Endodermal cell (in vitro differentiated cells): ENCODE data around the gene MYO16. TPM values are rescaled to one million over a fixed set of nuclear protein-coding genes. Genes with fewer than 3 reads are reported as not detected.

ENCODE experiments used
- DNase-seq: peaks from one replicate; pipeline ENCODE4 v3.0.0-alpha.2; 2017
- H3K27ac ChIP-seq: 2 replicates; pipeline ENCODE4 v1.5.1; 2013; ENCODE audit warnings: mild to moderate bottlenecking, low read depth, low read length, moderate library complexity
- H3K27me3 ChIP-seq: 2 replicates; pipeline ENCODE4 v1.6.1; 2013; ENCODE audit warnings: mild to moderate bottlenecking, low read length, moderate library complexity; ENCODE audit not compliant: insufficient read depth, control insufficient read depth, poor library complexity, severe bottlenecking
- H3K36me3 ChIP-seq: 2 replicates; pipeline ENCODE4 v1.7.0; 2013; ENCODE audit warnings: mild to moderate bottlenecking, low read length, moderate library complexity; ENCODE audit not compliant: control insufficient read depth, insufficient read depth
- H3K4me1 ChIP-seq: one replicate; pipeline ENCODE4 v1.7.0; 2013; ENCODE audit warnings: low read length; ENCODE audit not compliant: control insufficient read depth, insufficient read depth
- H3K4me3 ChIP-seq: 2 replicates; pipeline ENCODE4 v1.5.1; 2013; ENCODE audit warnings: mild to moderate bottlenecking, low read length, moderate library complexity
- H3K9ac ChIP-seq: 2 replicates; pipeline ENCODE4 v1.6.1; 2013; ENCODE audit warnings: mild to moderate bottlenecking, low read length, moderate library complexity; ENCODE audit not compliant: poor library complexity, severe bottlenecking; ENCODE audit errors: extremely low read depth
- H3K9me3 ChIP-seq: 2 replicates; pipeline ENCODE4 v1.6.1; 2013; ENCODE audit warnings: mild to moderate bottlenecking, low read length, moderate library complexity; ENCODE audit not compliant: control insufficient read depth
- H3K27ac Mint-ChIP-seq: 2 replicates; pipeline ENCODE4 v1.8.0; 2020; ENCODE audit warnings: mixed read lengths
- H3K27me3 Mint-ChIP-seq: 2 replicates; pipeline ENCODE4 v1.8.0; 2021; ENCODE audit warnings: mild to moderate bottlenecking, mixed read lengths; ENCODE audit not compliant: insufficient read depth
- H3K36me3 Mint-ChIP-seq: 2 replicates; pipeline ENCODE4 v1.8.0; 2020; ENCODE audit warnings: low read depth, mixed read lengths
- H3K4me1 Mint-ChIP-seq: 2 replicates; pipeline ENCODE4 v1.8.0; 2020; ENCODE audit warnings: mixed read lengths
- H3K4me3 Mint-ChIP-seq: 2 replicates; pipeline ENCODE4 v1.8.0; 2020; ENCODE audit warnings: mild to moderate bottlenecking, moderate library complexity, mixed read lengths
- H3K9me3 Mint-ChIP-seq: 2 replicates; pipeline ENCODE4 v1.8.0; 2020; ENCODE audit warnings: mild to moderate bottlenecking, mixed read lengths
- WGBS, 2 experiments: methylation state at CpG; one replicate each; pipeline versions ENCODE4 v1.1.5 to v1.1.7; 2013; ENCODE audit warnings: missing lambda C conversion rate in 2 of 2, mixed read lengths in 1 of 2; ENCODE audit not compliant: insufficient coverage in 1 of 2, insufficient read length in 1 of 2; 5-methylcytosine and 5-hydroxymethylcytosine counted together
- total RNA-seq, 2 donors: library from RNA; stranded (reverse); fragmentation: NEBNext Ultra II Directional in 1 of 2; extraction: Animal tissue kit (Norgen Biotek cat#: 25700) in 1 of 2; gene quantifications; 2 replicates in 1 of 2; 3 replicates in 1 of 2; pipeline ENCODE4 v1.2.1, GENCODE V29; 2021
- TF ChIP-seq, protein P1 (sequence below): fragments of 200-600 bp; sonication (generic); conservative IDR thresholded peaks from 2 replicates; pipeline ENCODE4 v1.5.0; 2021; ENCODE audit warnings: antibody characterized with exemption, mild to moderate bottlenecking

Gene MYO16
- total RNA-seq, 2 donors from 2014 or later = 0.70 to 1.2 TPM

DNA sequence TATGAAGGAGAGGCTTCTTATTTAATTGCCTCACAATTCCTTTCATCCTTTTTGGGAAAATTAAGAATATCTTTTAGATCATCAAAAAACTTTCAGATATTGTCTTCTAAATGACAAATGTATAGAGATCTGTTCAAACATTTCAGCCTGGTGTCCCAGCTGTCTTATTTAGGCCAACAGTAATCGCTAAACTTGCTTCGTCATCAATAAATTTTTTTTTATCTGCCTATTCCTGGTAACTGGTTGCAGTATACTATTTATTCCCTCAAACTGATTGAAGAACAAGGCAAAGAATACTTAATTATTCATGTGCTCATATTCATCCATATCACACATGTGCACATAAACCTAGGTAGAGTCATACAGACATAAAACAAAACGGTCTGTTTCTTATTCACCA is 5.3 kb upstream of the MYO16 start:
- Mint-ChIP-seq H3K27ac (no peak overlapping the region), H3K4me3 (no peak overlapping the region)
- TF ChIP-seq, protein P1, sequence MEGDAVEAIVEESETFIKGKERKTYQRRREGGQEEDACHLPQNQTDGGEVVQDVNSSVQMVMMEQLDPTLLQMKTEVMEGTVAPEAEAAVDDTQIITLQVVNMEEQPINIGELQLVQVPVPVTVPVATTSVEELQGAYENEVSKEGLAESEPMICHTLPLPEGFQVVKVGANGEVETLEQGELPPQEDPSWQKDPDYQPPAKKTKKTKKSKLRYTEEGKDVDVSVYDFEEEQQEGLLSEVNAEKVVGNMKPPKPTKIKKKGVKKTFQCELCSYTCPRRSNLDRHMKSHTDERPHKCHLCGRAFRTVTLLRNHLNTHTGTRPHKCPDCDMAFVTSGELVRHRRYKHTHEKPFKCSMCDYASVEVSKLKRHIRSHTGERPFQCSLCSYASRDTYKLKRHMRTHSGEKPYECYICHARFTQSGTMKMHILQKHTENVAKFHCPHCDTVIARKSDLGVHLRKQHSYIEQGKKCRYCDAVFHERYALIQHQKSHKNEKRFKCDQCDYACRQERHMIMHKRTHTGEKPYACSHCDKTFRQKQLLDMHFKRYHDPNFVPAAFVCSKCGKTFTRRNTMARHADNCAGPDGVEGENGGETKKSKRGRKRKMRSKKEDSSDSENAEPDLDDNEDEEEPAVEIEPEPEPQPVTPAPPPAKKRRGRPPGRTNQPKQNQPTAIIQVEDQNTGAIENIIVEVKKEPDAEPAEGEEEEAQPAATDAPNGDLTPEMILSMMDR = no peak

DNA sequence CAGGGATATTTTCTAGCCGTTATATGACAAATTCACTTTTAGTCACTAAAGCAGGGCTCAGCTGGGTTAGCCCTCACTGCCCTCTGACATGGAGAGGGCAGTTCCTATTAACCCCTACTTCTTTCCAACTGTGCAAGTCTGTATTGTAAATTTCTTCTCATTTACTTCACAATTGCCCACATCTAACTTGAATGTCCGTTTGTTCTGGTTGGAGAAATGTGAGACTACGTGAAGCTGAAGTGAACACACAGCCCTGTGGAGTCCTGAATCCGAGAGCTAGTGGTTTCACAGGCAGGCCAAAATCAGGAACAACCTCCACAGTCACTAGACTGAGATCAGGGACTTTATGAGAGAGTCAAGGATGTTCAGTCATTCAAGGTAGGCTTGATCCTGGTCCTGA is 4.4 kb upstream of the MYO16 start:
- Histone ChIP-seq H3K4me3 (no peak overlapping the region), H3K4me1 (no peaks in the 10 kb centered on the region), H3K9ac (no peak overlapping the region), H3K27ac (no peak overlapping the region), H3K9me3 (no peaks in the 10 kb centered on the region), H3K36me3 (no peaks in the 10 kb centered on the region), H3K27me3 (no peaks in the 10 kb centered on the region)
- no peaks in the 10 kb centered on the region for H3K36me3 Mint-ChIP-seq
- no peak for DNase-seq
- peaks cover 8% of the 10 kb centered on the region for H3K9me3 Mint-ChIP-seq
- H3K4me3 Mint-ChIP-seq = no peak overlapping the region
- 67 to 90% methylated on average over 4 of the region's 4 CpGs for WGBS, 2 experiments
- TF ChIP-seq, protein P1 = no peak
- peaks cover 3% of the 10 kb centered on the region for H3K4me1 Mint-ChIP-seq
- H3K27ac Mint-ChIP-seq = no peak overlapping the region
- H3K27me3 Mint-ChIP-seq = no peaks in the 10 kb centered on the region

More for the DNA sequence above, 5.3 kb upstream of the MYO16 start:
- H3K27ac ChIP-seq = no peak overlapping the region
- no peaks in the 10 kb centered on the region for H3K4me1 ChIP-seq
- H3K4me1 Mint-ChIP-seq = no peaks in the 10 kb centered on the region
- no peak for DNase-seq
- no peaks in the 10 kb centered on the region for H3K27me3 Mint-ChIP-seq
- no peak overlapping the region for H3K4me3 ChIP-seq
- no peak overlapping the region for H3K9ac ChIP-seq
- no peaks in the 10 kb centered on the region for H3K36me3 Mint-ChIP-seq
- no peaks in the 10 kb centered on the region for H3K36me3 ChIP-seq
- no peaks in the 10 kb centered on the region for H3K27me3 ChIP-seq
- no peaks in the 10 kb centered on the region for H3K9me3 ChIP-seq
- WGBS, 2 experiments = 96% methylated on average over 3 of the region's 3 CpGs
- peaks cover 8% of the 10 kb centered on the region for H3K9me3 Mint-ChIP-seq

DNA sequence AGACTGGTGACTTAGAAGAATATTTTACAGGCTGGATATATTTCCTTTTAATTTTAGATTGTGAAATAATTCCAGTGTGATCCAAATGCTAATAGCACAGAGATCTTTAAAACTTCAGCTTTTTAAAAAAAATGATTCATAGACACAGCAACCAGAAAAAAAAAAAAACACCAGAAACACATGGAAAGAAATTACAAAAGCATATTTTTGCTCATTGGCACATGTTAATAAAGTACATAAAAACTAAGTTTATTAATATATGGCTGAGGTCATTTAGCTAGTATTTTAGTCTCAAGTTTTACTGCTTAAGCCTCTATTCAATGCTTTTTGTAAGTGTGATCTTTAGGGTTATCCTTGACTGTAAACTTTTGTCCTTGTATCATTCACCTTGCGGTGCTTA is 577 bp downstream of the MYO16 start:
- H3K4me1 Mint-ChIP-seq = peaks cover 3% of the 10 kb centered on the region
- peaks cover 5% of the 10 kb centered on the region for H3K9me3 Mint-ChIP-seq
- H3K27me3 Mint-ChIP-seq = no peaks in the 10 kb centered on the region
- no peak for DNase-seq
- Histone ChIP-seq H3K27me3 (no peaks in the 10 kb centered on the region), H3K4me3 (no peak overlapping the region), H3K9me3 (no peaks in the 10 kb centered on the region), H3K4me1 (no peaks in the 10 kb centered on the region), H3K9ac (no peak overlapping the region), H3K27ac (no peak overlapping the region), H3K36me3 (no peaks in the 10 kb centered on the region)
- 86 to 95% methylated on average over 1 of the region's 1 CpG for WGBS, 2 experiments
- TF ChIP-seq, protein P1 = no peak
- no peak overlapping the region for H3K4me3 Mint-ChIP-seq
- H3K27ac Mint-ChIP-seq = no peak overlapping the region
- no peaks in the 10 kb centered on the region for H3K36me3 Mint-ChIP-seq
